GM18507 (cell line): Measurements from ENCODE around the gene CFAP65.

Source experiments
- DNase-seq: peaks from one replicate; pipeline ENCODE4 v3.0.0; 2011; ENCODE audit warnings: low read depth; ENCODE audit not compliant: insufficient read length; ENCODE audit errors: extremely low spot score
- FAIRE-seq: peaks from 2 replicates; lab custom pipeline; 2011; peaks lifted over from hg19 to GRCh38; lab: Jason Lieb, UNC

The CFAP65 gene

DNA sequence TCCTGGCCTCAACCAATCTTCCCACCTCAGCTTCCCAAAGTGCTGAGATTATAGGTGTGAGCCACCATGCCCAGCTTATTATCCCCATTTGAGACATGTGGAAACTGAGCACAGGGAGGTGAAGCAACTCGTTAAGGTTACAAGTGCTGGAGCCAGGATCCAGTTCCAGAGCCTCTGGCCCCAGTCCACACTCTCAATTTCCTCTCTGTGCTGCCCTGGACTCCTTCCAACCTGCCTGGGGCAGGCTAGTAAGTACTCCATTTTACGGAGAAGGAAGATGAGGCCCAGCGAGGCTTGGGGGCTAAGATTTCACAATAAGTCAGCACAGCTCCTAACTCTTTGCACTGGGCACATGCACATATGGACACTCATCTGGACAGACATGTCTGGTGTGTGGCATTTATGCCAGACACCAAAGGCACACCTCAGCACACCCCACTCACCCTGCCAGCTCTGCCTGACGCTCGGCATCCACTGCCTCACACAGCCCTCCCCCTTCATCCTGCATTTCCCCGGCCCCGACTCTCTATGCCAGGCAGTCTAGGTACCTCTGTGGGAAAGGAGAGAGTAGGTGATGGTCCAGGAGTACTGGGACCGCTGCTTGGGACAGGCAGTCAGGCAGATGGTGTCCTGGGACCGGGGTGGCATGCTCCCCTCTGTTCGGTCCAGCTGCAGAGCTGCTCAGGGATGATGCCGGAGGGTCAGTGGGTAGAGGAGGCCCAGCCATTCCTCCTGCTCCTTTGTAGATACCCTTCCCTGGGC is 20.5 kb downstream of the CFAP65 start:
- FAIRE-seq (no peak), DNase-seq (no peak)

DNA sequence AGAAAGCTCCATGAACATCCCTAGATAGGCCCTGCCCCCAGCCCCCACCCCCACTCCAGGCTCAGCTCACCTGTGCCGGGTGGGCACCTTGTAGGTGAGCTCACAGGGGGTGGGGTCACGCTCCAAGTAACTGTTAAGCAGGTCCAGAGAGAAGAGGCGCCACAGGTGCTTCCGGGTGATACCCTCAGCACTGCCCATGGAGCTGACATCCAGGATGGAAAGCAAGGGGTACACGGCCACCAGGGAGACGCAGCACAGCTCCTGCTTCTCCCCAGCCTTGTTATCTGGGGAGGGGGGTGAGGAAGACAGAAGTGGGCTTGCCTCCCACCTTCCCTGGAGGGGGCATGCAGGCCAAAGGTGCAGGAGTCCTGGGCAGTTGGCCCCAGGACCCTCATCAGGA is 21.9 kb downstream of the CFAP65 start:
- FAIRE-seq: no peak
- DNase-seq: no peak

DNA sequence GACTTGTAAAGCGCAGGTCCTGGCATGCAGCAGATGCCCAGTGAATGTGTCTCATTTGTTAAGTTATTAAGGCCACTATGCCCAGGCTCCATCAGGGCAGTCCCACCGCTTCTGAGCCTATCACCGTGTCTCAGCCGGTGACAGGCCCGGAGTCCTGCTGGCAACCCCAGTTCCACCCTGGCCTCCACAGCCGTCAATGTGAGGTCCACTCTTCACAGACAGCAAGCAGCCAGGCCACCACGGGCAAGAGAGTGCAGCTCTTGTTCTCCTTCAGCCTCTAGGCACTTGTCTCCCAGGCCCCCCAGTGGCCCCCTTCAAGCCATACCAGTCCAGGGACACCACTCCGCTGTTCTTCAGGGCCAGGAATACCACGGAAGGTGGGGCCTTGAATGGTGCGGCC is 22.6 kb downstream of the CFAP65 start:
- DNase-seq (no peak), FAIRE-seq (no peak)

DNA sequence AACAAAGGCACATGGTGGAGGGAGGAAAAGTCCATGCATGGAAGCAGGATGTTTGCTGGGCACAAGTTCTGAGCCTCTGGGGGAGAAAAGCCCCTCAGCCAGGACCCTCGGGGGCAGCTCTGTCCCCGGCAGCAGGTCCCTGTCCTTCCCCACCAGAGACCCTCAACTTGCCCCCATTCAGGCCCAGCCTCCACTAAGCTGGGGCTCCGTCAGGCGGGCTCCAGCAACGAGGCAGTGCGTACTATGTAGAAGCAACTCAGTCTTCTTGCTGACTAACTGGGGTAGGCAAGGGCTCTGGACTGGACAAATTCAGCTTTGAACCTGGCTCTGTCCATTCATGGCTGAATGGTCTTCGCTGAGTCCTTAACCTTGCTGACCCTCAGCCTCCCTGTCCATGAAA is 23.0 kb downstream of the CFAP65 start:
- FAIRE-seq: no peak
- DNase-seq: no peak

DNA sequence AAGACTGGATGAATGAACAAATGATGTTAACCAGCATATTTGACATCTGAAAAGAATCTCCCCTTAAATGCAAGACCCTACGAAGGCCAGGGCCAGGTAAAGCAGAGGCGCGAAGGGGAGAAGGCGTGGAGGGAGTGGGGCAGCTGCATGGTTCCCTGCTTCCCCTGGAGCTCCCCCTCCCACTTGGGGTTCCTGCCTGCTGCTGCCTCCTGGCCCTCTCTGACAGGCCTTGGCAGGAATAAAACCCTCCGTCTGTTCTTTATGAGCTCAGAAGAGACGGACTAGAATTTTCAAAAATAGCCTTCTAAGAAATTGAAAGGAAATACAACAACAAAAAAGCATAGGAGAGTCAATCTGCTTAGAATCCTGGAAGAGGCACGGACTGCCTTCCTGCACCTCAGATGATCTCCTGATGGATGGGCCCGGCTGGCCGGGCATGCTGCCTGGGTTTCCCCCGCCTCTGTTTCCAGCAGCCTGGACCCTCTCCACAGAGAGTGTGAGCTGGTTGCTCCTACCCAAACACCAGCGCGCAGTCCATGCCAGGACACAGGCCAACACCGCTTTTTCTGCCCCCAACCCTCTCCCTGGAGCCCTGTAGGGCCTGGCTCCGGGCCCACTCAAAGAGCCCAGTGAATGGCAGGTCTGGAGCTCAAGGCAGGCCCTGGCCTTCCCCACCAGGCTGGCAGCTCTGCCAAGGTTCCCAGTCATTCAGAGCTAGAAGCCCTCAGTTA is 23.9 kb downstream of the CFAP65 start:
- FAIRE-seq: no peak
- no peak for DNase-seq

DNA sequence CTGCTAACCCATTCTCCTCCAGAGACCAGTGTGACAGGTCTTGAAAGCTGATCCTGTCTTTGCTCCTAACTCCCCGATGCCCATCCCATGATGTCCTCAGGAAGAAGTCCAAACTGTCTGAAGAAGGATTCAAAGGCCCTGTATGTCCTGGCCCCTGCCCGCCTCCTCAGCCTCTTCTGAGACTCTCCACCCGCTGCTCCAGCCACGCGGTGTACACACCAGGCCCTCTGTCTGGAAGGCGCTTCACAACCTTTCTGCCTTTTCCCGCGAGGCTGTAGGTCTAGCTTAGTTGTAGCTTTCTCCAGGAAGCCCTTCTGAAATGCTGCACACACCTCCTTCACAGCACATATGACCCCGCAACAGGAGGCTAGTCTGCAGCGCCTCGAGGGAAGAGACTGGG is 24.6 kb downstream of the CFAP65 start:
- no peak for FAIRE-seq
- DNase-seq: no peak

DNA sequence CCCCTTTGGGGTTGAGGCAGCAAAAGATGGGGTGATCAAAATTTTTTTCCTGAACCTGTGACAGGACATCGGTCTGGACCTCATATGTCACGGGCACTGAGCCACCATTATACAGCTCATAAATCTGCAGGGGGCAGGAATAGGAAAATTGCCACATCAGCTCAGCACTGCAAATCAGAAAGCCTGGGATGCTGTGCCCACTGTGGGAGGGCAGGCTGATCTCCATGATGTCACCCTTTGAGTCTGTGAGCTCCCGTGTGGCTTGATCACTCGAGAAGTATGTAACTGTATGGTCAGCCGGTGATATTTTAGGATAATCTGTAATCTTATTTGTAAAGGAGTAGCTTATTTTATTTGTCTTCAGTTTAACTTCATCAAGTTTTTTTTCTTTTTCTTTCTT is 30.4 kb downstream of the CFAP65 start:
- FAIRE-seq (no peak), DNase-seq (no peak)

DNA sequence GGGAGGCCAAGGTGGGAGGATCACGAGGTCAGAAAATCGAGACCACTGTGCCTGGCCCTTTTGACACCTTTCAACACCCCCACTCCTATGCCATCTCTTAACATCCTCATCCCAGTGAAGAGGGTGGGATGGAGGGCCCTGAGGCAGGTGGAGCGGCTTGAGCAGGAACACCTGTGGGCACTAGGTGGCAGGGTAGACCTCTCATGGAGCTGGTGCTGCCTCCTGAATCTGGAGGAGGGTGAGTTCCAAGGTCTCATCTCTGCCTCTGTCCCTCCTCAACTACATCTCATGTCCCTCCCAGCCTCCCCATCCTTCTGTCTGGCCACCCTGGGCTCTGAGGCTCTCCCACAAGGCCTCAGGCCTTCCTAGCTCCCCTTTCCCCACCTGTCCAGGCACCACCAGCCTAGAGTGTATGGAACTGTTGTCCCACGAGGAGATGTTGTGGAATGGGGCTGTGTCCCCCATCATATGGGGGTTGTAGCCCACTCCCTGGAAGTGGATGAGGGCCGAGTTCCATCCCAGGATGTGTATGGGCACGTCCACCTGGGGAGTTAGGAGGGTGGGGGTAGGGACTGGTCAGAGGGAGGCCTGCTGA is 31.1 kb downstream of the CFAP65 start:
- DNase-seq: peak; percentile 35
- FAIRE-seq: peak; percentile 68

DNA sequence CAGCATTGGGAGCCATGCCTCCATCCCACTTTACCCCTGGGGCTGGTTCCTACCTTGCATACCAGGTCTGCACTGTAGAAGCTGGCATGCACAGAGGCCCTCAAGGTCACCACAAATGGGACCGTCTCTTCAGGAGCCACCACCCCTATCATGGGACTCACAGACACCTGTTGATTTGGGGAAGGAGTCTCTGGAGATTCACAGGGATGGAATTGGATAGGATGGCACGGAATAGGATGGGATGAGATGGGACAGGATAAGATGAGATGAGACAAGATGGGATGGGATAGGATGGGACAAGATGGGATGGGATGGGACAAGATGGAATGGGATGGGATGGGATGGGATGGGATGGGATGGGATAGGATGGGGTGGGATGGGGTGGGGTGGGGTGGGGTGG is 32.0 kb downstream of the CFAP65 start:
- FAIRE-seq: no peak
- no peak for DNase-seq

DNA sequence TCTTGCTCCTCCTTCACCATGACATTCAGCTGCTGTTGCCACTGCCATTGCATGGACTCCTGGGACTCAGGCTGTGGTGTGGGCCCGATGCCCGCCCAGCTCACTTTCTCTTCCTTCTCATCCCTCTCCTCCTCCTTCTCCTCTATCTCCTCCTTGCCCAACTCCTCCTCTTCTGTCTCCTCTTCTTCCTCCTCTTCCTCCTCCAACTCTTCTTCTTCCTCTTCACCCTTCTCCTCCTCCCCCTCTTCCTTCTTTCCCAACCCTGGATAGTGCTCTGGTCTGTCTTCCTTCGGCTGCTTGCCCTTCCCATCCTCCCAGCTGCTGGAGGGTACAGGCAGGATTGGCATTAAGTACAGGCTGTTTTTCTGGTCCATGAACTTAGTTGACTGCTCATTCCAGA is 37.3 kb downstream of the CFAP65 start:
- FAIRE-seq (no peak), DNase-seq (no peak)

DNA sequence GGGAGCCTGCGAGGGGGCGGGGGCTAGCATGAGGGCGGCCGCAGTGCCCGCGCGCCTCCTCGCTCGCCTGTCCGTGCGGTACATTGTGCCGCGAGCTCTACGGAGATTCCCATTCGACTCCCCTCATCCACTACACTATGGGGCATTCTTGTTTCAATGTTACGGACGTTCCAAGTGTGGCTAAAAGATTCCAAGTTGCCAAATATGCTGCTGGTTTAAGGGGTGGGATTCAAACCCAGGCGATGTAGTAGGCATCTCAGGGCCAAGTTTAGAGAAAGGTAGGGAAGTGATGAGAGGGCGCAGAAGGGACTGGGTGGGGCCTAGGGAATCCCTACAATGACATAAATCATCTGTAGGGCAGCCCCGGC is 38.1 kb downstream of the CFAP65 start:
- DNase-seq (no peak), FAIRE-seq (no peak)

DNA sequence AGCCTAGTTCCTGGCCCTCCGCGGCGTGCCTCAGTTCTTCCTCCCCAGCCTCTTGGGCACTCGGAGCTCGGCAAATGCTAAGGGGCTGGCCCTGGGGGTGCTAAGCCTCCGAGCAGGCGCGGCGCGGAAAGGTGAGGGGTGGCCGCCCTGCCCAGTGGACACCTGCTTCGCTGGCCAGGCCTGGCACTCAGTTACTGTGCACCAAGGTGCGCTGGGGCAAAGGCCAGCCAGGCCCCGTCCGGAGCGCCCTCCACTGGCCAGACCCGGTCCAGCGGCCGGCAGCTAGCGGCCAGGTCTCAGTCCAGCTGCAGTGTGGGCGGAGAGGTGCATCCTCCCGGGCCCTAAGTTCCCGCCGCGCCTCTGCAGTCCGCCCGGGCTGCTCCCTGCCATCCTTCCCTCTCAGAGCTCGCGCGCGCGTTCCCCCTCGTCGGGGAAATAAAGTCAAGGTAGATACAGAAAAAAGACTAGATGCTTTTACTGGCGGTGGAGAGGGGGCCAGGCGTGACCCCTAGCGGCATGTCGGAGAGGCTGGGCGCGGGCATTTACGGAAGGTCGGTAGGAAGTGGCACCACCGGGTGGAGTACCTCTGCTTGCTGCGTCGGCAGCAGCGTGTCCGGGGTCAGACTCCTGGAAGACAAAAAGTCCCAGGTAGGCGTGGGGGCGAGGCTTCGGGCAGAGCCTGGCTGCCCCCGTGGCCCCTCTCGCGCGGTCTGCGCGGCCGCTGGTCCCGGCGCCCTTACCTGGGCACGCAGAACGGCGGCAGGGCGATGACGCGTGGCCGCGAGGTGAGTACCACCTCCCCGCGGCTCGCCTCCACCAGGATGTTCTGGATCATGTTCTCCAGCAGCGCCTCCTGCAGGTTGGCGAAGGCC is 38.7 kb downstream of the CFAP65 start:
- no peak for DNase-seq
- no peak for FAIRE-seq

DNA sequence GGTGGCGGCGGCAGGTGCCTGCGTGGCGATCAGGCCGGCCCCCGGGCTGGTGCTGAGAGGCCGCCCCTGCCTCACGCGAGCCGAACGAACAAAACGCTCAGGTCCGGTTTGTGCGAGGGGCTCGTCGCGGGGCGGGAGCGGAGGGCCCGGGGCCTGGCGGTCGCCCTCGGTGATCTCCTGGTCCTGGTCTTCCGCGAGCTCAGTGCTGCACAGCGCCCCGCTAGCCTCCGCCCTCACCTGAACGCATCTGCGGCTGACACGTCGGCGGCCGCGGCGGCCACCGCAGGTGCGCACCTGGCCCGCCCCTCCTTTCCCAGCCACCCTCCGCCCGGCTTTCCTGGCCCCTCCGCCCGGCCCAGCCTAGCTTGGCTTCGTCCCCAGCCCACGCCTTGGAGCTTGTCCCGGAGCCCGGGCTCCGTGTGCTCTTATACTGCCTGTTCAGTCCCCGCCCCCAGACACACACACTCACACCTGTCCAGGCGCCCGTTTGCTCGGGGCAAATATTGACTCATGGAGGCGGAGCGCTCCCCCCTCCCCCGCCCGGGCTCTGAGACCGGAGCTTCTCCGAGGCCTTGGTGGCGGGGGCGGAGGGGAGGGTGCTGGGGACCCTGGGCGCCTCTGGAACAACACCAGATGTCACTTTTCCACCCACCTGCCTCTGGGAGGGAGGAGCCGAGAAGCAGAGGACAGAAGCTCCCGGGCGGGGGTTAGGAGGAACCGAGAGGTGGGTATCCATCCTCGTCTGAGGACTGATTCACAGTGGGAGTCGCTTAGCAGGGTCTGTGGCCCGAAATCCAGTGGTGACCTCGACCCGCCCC is 39.5 kb downstream of the CFAP65 start:
- FAIRE-seq (no peak), DNase-seq (peak; percentile 17)

DNA sequence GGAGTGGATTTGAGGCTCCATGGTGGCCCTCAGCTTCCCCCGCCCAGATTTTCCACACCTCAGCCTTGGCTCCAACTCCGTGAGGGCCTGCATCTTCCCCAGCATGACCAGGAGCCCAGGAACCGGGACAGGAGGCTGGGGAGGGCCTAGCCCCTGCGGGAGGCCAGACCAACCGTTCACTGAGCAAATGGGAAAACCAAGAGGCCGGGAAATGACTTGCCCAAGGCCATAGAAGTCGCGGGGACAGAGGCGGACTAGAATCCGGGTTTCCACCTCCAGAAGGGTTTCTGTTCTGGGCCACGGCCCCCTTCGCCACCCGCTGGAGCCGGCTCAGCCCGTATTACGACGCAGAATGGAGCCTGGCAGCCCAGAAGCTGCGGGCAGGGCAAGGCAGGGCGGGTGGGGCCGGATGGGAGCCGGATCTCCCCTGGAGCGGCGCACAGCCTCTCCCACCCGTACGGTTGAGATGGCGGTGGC is 40.2 kb downstream of the CFAP65 start:
- DNase-seq (no peak), FAIRE-seq (no peak)

DNA sequence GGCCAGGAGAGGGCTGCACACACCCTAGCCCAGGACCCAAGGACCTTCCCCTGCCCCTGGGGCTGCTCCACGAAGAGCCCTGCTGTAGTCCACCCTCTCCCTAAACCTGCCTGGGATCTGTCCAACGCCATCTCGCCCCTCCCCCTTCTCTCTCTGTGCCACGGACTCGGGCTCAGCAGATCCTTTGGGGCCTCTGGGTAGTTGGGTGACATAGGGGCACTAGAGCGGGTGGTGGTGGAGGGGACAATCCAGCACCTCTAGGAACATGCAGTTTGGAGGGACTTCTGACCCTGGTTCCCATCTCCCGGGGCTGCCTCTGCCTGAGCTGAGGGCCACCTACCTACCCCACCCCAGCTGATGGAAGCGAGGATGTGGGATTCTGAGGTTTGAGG is 40.8 kb downstream of the CFAP65 start:
- FAIRE-seq: no peak
- DNase-seq: no peak

DNA sequence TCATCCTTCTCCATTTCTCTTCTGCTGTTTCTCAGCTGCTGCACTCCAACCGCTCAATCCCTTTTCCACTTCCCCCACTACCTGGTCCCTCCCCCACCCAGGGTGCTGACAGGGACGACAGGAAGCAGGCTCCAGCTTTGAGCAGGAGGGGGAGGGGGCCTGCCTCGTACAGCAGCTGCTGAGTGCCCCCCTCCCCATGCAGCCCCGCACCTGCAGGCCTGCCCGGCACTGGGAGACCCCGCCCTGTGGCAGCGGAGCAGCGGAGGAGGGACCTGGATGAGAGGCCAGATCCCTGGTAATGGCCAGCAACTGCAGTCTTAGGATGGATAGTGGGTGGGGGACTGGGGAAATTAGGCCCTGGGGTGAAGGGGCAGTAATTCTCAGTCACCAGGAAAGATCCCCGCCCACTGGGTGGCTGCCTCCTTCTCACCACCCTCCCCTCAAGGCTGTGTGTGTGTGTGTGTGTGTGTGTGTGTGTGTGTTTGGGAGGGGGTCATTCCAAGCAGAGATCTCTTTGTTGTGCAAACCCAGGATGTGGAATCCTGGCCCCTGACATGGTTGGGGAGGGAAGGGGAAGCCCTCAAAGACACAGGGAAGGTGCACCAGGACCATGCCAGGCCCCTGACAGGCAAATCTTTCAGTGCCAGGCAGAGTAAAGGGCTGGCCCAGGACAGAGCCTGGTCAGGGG is 41.3 kb downstream of the CFAP65 start:
- no peak for DNase-seq

DNA sequence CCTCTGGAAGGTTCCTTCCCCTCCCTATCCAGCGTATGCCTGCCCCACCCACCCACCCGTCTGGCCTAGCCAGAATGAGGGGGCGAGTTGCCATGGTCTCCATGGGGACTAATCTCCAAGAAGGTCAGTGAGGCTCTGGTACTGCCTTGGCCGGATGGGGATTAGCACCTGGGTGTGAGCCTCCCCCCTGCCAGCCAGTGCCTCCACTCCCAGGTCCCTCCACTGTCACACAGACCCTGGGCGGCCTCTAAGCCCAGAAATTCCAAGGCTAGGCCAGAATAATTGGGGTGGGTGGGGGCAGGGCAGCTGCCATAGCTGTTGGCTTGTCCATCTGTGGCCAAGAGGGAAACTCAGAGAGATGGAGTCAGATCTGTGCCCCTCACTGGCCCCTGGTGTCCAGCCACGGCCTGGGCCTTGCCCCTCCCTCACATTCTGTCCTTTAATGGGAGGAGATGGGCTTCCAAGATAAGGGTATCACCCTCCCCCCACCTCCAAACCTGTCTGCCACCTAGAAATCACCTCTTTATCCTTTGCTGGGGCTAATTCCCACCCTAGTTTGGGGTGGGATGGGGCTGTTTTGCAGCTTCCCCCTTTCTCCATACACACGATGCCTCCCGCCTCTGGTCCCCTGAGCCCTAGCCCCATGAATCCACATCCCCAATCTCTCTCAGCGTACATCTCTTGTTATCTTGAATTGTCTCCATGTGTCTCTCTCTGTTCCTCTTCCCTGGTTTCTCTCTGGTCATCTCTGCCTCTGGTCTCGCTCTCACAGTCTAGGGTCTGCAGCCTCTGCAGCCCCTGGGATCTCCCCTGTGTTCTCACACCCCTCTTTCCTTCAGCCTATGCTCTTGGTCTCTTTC is 42.1 kb downstream of the CFAP65 start:
- FAIRE-seq (no peak), DNase-seq (no peak)

More for the DNA sequence above, 41.3 kb downstream of the CFAP65 start:
- FAIRE-seq: no peak
